Ovary (tissue), 9 donors: Measurements from ENCODE around the gene DENND6B. TPM values are rescaled to one million over a fixed set of nuclear protein-coding genes. Genes with fewer than 3 reads are reported as not detected.
"Not testable (repeated sequence)": the region's sequence is repeated elsewhere in the genome, so short reads cannot be mapped to it uniquely, and the experiment has no call there.

ENCODE experiments used
- DNase-seq, 5 donors: peaks; one replicate each; pipeline ENCODE4 v3.0.0-alpha.2; 2019 to 2020
- H3K27ac ChIP-seq, 2 donors: fragments of 200-600 bp; one replicate each; pipeline versions ENCODE4 v1.5.1 to v1.8.0; 2019 to 2022
- H3K27me3 ChIP-seq: fragments of 200-600 bp; one replicate; pipeline ENCODE4 v1.8.0; 2022
- H3K36me3 ChIP-seq: fragments of 200-600 bp; sonication (generic); one replicate; pipeline ENCODE4 v1.5.1; 2019
- H3K4me1 ChIP-seq: one replicate; pipeline ENCODE4 v1.8.1; 2013; ENCODE audit warnings: mild to moderate bottlenecking, moderate library complexity; ENCODE audit not compliant: insufficient read depth
- H3K4me3 ChIP-seq: fragments of 200-600 bp; sonication (generic); one replicate; pipeline ENCODE4 v1.5.1; 2017
- H3K9me3 ChIP-seq, 2 donors: fragments of 200-600 bp in 1 of 2; sonication (generic) in 1 of 2; one replicate each; pipeline versions ENCODE4 v1.5.1 to v1.8.1; 2013 to 2019; ENCODE audit warnings: mild to moderate bottlenecking in 1 of 2, moderate library complexity in 1 of 2
- EP300 ChIP-seq: sonication (generic); formaldehyde crosslinking; IDR thresholded peaks from one replicate; pipeline ENCODE4 v1.6.1; 2017; ENCODE audit warnings: antibody characterized with exemption
- POLR2A ChIP-seq: fragments of 450-650 bp; IDR thresholded peaks from one replicate; pipeline ENCODE4 v1.6.1; 2017; ENCODE audit warnings: antibody characterized with exemption, mild to moderate bottlenecking, moderate library complexity
- WGBS, 3 donors: extraction: QIAGEN DNeasy Blood & Tissue Kit in 1 of 3; methylation state at CpG; one replicate each; pipeline versions ENCODE4 v1.1.5 to v1.1.7; 2013 to 2017; 5-methylcytosine and 5-hydroxymethylcytosine counted together
- intact Hi-C, 4 donors: fragments of 100-400 bp; cut with DNase I; formaldehyde crosslinking; loops; one replicate each; pipeline versions ENCODE4 v1.11.0 to v1.15.1; 2022 to 2023
- polyA plus RNA-seq, 2 donors: library from polyadenylated mRNA; stranded (reverse); fragments of 200-250 nt in 1 of 2; fragments of 350-450 nt in 1 of 2; fragmentation: Illumina TruSeq in 1 of 2; extraction: RNeasy Lipid Tissue Mini Kit (QIAGEN cat#74804) in 1 of 2; gene quantifications; one replicate each; pipeline ENCODE4 v1.2.3, GENCODE V29; 2013 to 2014
- total RNA-seq, 7 donors: library from RNA; depleted of rRNA in 2 of 7; stranded (reverse); fragments of >200 nt in 2 of 7; fragmentation: NEBNext Ultra II Directional in 3 of 7; extraction: Animal tissue kit (Norgen Biotek cat#: 25700) in 3 of 7; gene quantifications; one replicate each; pipeline versions ENCODE4 v1.1.0 to v1.2.4, GENCODE V29; 2016 to 2023
- TF ChIP-seq, protein P1 (sequence below), 3 donors: fragments of 450-650 bp in 2 of 3; fragments of 200-600 bp in 1 of 3; IDR thresholded peaks; one replicate each; pipeline versions ENCODE4 v1.5.1 to v1.8.0; 2016 to 2022; ENCODE audit warnings: antibody characterized with exemption in 3 of 3, mild to moderate bottlenecking in 1 of 3
- donor health status: DM: no; HTN: no; CAD: no; lungs with moderate emphysema.
- donor health status: DM: no; HTN: no; CAD: no.
- donor health status: Bipolar disorder and iron deficiency.
- donor health status: DM: yes; HTN: yes; CAD: no.
- donor health status: DM: no; HTN: no; CAD: no.
- donor health status: DM: yes; HTN: yes; CAD: no.

The DENND6B gene
- total and polyA plus RNA-seq, 9 donors = 0.38 to 17.3 (median 5.6) TPM

DNA sequence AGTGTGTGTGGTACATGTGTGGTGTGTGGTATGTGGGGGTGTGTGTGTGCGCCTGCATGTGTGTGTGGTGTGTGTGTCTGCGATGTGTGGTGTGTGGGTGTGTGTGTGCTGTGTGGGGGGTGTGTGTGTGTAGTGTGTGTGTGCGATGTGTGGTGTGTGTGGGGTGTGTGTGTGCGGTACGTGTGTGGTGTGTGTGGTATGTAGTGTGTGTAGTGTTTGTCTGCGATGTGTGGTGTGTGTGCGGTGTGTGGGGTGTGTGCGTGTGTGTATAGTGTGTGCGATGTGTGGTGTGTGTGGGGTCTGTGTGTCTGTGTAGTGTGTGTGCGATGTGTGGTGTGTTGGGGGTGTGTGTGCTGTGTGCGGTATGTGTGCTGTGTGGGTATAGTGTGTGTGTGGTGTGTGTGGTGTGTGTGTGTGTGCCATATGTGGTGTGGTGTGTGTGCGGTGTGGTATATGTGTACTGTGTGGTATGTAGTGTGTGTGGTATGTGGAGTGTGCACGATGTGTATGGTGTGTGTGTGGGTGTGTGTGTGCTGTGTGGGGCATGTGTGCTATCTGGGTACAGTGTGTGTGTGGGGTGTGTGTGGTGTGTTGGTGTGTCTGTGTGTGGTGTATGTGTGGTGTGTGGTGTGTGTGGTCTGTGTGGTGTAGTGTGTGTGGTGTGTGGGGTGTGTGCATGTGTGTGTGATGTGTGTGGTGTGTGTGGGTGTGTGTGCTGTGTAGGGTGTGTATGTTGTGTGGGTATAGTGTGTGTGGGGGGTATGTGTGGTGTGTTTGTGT, 10.6 kb upstream of the DENND6B start:
- H3K9me3 ChIP-seq = no peaks in the 10 kb centered on the region
- H3K4me1 ChIP-seq = no peaks in the 10 kb centered on the region
- 92 to 96% (median 95%) methylated on average over 13 of the region's 13 CpGs for WGBS, 3 donors
- H3K27me3 ChIP-seq = no peaks in the 10 kb centered on the region
- no peak overlapping the region for H3K27ac ChIP-seq
- no peak overlapping the region for H3K4me3 ChIP-seq
- no peaks in the 10 kb centered on the region for H3K36me3 ChIP-seq
- no peak for DNase-seq
- no peak for TF ChIP-seq POLR2A
- TF ChIP-seq EP300 = no peak
- TF ChIP-seq, protein P1, sequence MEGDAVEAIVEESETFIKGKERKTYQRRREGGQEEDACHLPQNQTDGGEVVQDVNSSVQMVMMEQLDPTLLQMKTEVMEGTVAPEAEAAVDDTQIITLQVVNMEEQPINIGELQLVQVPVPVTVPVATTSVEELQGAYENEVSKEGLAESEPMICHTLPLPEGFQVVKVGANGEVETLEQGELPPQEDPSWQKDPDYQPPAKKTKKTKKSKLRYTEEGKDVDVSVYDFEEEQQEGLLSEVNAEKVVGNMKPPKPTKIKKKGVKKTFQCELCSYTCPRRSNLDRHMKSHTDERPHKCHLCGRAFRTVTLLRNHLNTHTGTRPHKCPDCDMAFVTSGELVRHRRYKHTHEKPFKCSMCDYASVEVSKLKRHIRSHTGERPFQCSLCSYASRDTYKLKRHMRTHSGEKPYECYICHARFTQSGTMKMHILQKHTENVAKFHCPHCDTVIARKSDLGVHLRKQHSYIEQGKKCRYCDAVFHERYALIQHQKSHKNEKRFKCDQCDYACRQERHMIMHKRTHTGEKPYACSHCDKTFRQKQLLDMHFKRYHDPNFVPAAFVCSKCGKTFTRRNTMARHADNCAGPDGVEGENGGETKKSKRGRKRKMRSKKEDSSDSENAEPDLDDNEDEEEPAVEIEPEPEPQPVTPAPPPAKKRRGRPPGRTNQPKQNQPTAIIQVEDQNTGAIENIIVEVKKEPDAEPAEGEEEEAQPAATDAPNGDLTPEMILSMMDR (IDR thresholded peaks at IDR 0.05) = no peak
- intact Hi-C loops = loop anchor here in 2 of 4 donors (5.0 kb wide), 1 partner anchor 70 kb away; no protein-coding TSS in a partner anchor

DNA sequence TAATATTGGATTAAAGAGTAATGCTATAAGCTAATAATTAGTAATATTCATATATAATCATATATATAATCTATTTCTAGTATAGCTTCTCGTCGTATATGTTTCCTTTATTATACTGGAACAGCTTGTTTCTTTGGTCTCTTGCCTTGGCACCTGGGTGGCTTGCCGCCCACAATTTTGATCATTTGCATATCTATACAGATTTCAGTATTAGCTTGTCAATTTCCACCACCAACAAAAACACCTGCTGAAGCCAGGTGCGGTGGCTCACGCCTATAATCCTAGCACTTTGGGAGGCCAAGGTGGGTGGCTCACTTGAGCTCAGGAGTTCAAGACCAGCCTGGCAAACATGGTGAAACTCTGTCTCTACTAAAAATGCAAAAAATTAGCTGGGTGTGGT, 7.6 kb upstream of the DENND6B start:
- intact Hi-C loops, H3K27me3 ChIP-seq, DNase-seq, H3K4me1 ChIP-seq, H3K9me3 ChIP-seq, H3K27ac ChIP-seq, H3K4me3 ChIP-seq, H3K36me3 ChIP-seq: not testable (repeated sequence)
- 83 to 88% (median 84%) methylated on average over 5 of the region's 5 CpGs for WGBS, 3 donors

DNA sequence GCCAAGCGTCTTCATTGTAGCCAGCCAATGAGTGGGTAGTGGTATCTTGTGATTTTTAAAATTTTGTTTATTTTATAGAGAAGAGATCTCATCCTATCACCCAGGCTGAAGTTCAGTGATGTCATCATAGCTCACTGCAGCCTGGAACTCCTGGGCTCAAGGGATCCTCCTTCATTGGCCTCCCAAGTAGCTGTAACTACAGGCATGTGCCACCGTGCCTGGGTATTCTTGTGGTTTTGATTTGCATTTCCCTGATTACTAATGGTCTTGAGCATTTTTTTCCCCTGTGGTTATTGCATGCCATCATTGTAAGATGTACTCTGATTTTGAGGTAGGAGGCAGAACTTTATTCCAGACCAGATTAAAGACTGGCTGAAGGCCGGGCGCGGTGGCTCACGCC, 2.4 kb upstream of the DENND6B start:
- no peaks in the 10 kb centered on the region for H3K36me3 ChIP-seq
- TF ChIP-seq, protein P1 (IDR thresholded peaks at IDR 0.05) = no peak
- no peak for TF ChIP-seq EP300
- no peak for TF ChIP-seq POLR2A
- no peaks in the 10 kb centered on the region for H3K27me3 ChIP-seq
- H3K9me3 ChIP-seq = no peaks in the 10 kb centered on the region
- no peak overlapping the region for H3K27ac ChIP-seq
- 92 to 94% (median 93%) methylated on average over 6 of the region's 6 CpGs for WGBS, 3 donors
- H3K4me1 ChIP-seq = peaks cover 4% of the 10 kb centered on the region
- no peak overlapping the region for H3K4me3 ChIP-seq
- intact Hi-C loops = loop anchor here in 3 of 4 donors (5.0 kb wide), 2 partner anchors 37 to 52 kb away; no protein-coding TSS in a partner anchor
- no peak for DNase-seq

DNA sequence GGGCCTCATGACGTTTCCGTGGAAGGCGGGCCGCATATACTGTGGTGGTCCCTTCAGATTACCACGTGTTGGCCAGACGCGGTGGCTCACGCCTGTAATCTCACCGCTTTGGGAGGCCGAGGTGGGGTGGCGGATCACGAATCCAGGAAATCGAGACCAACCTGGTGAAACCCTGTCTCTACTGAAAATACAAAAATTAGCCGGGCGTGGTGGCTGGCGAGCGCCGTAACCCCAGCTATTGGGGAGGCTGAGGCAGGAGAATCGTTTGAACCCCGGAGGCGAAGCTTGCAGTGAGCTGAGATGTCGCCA, 853 bp upstream of the DENND6B start:
- WGBS, 3 donors = 43 to 73% (median 47%) methylated on average over 22 of the region's 22 CpGs
- TF ChIP-seq EP300 = no peak
- no peak for TF ChIP-seq POLR2A
- TF ChIP-seq, protein P1 (IDR thresholded peaks at IDR 0.05) = no peak

More for the DNA sequence above, 853 bp upstream of the DENND6B start:
- H3K27ac ChIP-seq = peak overlapping the region; percentile 87 to 89
- no peaks in the 10 kb centered on the region for H3K9me3 ChIP-seq
- peaks cover 4% of the 10 kb centered on the region for H3K4me1 ChIP-seq
- DNase-seq = no peak
- H3K36me3 ChIP-seq = no peaks in the 10 kb centered on the region
- intact Hi-C loops = loop anchor here (2.0 to 5.0 kb wide), 3 partner anchors 35 to 53 kb away; no protein-coding TSS in a partner anchor
- H3K27me3 ChIP-seq = no peaks in the 10 kb centered on the region
- H3K4me3 ChIP-seq = peak overlapping the region; percentile 44
